ENCODE measurements around the gene LAMC2.

Gene LAMC2

GRCh38 chr1:183251101-183251958 lies 65.3 kb downstream of the LAMC2 start:
- no peak overlapping the region for H3K27ac ChIP-seq
- TF ChIP-seq CTCF (IDR thresholded peaks at IDR 0.05) (no peak), ZFX (IDR thresholded peaks at IDR 0.05; ENCODE audit: borderline replicate concordance) (no peak)

- no peak for TF ChIP-seq CTCF (IDR thresholded peaks at IDR 0.05)
- no peak for TF ChIP-seq ZFX (IDR thresholded peaks at IDR 0.05; ENCODE audit: borderline replicate concordance)
- H3K27ac ChIP-seq, result no peak overlapping the region
These were observed 65.9 kb downstream of the LAMC2 start for GRCh38 chr1:183251959-183252450.

GRCh38 chr1:183255073-183255472 lies 69.0 kb downstream of the LAMC2 start:
- no peak overlapping the region for H3K27ac ChIP-seq
- TF ChIP-seq ZFX (IDR thresholded peaks at IDR 0.05; ENCODE audit: borderline replicate concordance), result no peak
- no peak for TF ChIP-seq CTCF (IDR thresholded peaks at IDR 0.05)

GRCh38 chr1:183259924-183260323 lies 73.9 kb downstream of the LAMC2 start:
- TF ChIP-seq CTCF (IDR thresholded peaks at IDR 0.05) (no peak), ZFX (IDR thresholded peaks at IDR 0.05; ENCODE audit: borderline replicate concordance) (no peak)
- H3K27ac ChIP-seq, result no peak overlapping the region

- no peak overlapping the region for H3K27ac ChIP-seq
- TF ChIP-seq ZFX (IDR thresholded peaks at IDR 0.05; ENCODE audit: borderline replicate concordance) (no peak), CTCF (IDR thresholded peaks at IDR 0.05) (no peak)
These were observed 76.7 kb downstream of the LAMC2 start for GRCh38 chr1:183262628-183263200.

- no peak overlapping the region for H3K27ac ChIP-seq
- TF ChIP-seq ZFX (IDR thresholded peaks at IDR 0.05; ENCODE audit: borderline replicate concordance) (no peak), CTCF (IDR thresholded peaks at IDR 0.05) (no peak)
These were observed 78.0 kb downstream of the LAMC2 start for GRCh38 chr1:183263886-183264602.
